ENCODE results near the gene SLC41A3. TPM values are rescaled to one million over a fixed set of nuclear protein-coding genes. Genes with fewer than 3 reads are reported as not detected.

The SLC41A3 gene
- total and polyA plus RNA-seq, 2 of the 4 experiments (the other 2 are of a cell fraction) = 30.5 to 43.5 TPM

DNA sequence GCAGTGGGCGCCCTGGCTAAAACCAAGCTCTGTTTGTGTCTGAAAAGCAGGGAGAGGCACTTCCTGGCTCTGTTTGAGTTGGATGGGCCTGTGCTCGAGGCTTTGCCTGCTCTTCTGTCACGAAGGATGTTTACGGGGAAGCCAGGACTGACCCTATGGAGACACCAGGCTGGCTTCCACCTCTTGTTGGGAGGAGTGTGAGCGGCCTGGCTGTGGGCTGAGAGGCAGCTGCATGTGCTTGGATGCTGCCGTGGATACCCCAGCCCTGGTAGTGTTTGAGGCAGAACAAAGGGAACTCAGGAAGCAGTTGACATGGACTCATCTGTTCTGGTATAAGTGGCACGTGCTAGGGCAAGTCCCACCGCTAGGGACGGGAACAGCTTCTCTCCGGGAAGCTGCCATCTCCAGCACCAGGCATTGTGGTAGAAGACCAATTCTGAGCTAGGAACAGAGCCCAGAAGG is 17.6 kb upstream of the SLC41A3 start:
- Histone ChIP-seq H2AFZ (replicated peaks; ENCODE audit: low read length, poor library complexity) (no peak overlapping the region), H2BK5ac (ENCODE audit: low read depth, low read length, poor library complexity, severe bottlenecking) (no peak overlapping the region), H4K91ac (ENCODE audit: insufficient read depth, low read depth, low read length) (no peak overlapping the region), H3K23ac (ENCODE audit: low read depth, low read length) (no peak overlapping the region), H3K56ac (ENCODE audit: extremely low read depth, insufficient read depth, low read length) (no peak overlapping the region), H2BK120ac (ENCODE audit: low read depth, low read length) (no peak overlapping the region), H4K20me1 (ENCODE audit: insufficient read depth, low read length) (no peaks in the 10 kb centered on the region), H3K79me1 (ENCODE audit: low read depth in 1 of 2, low read length in 2 of 2) (no peaks in the 10 kb centered on the region), H3K27ac (ENCODE audit: insufficient read depth, low read length) (no peak overlapping the region), H3K27me3 (ENCODE audit: control insufficient read depth, insufficient read depth, low read length) (no peaks in the 10 kb centered on the region; the same call in 1 of the 2 replicates), H3K4me1 (ENCODE audit: control insufficient read depth, insufficient read depth, low read length) (peaks cover 10% of the 10 kb centered on the region), H3K4me2 (ENCODE audit: low read depth, low read length) (no peak overlapping the region), H3K4ac (ENCODE audit: low read depth, low read length) (no peak overlapping the region), H2AK5ac (ENCODE audit: low read depth, low read length) (no peak overlapping the region), H2BK20ac (ENCODE audit: low read depth, low read length) (no peak overlapping the region), H3K4me3 (ENCODE audit: insufficient read depth, low read depth, low read length) (no peak overlapping the region), H4K5ac (ENCODE audit: low read depth, low read length) (no peak overlapping the region), H3K14ac (replicated peaks; ENCODE audit: low read depth, low read length) (no peak overlapping the region), H3K9me1 (ENCODE audit: insufficient read depth, low read length) (peaks cover 6% of the 10 kb centered on the region; the same call in 1 of the 2 replicates), H3K9me3 (ENCODE audit: control insufficient read depth, insufficient read depth, low read length) (no peaks in the 10 kb centered on the region), H3K36me3 (ENCODE audit: control insufficient read depth, insufficient read depth, low read length) (no peaks in the 10 kb centered on the region), H3K9ac (ENCODE audit: low read depth, low read length) (no peak overlapping the region), H3K18ac (ENCODE audit: low read depth, low read length) (no peak overlapping the region), H4K8ac (ENCODE audit: low read depth in 2 of 2, low read length in 2 of 2) (no peak overlapping the region), H2BK15ac (ENCODE audit: low read depth, low read length) (no peak overlapping the region; the same call in 2 of the 3 replicates), H2AK9ac (replicated peaks; ENCODE audit: low read depth, low read length, poor library complexity) (no peak overlapping the region)
- in situ Hi-C loops (cut with MboI; ENCODE audit: low sequenced_read_pairs) = no loop called here
- no peak for TF ChIP-seq CEBPB (IDR thresholded peaks at IDR 0.05; ENCODE audit: low read depth, low read length)
- no peak for TF ChIP-seq CHD1 (IDR thresholded peaks at IDR 0.05; ENCODE audit: low read depth, low read length)
- TF ChIP-seq RAD21 (IDR thresholded peaks at IDR 0.05; ENCODE audit: low read length) = no peak
- TF ChIP-seq POLR2A (IDR thresholded peaks at IDR 0.05; ENCODE audit: low read depth, low read length) = no peak
- TF ChIP-seq MAZ (IDR thresholded peaks at IDR 0.05; ENCODE audit: borderline replicate concordance, low read depth, low read length) = no peak
- no peak for TF ChIP-seq MAFK (IDR thresholded peaks at IDR 0.05; ENCODE audit: low read depth, low read length)
- no peak for TF ChIP-seq NFE2L2 (IDR thresholded peaks at IDR 0.05; ENCODE audit: low read depth, low read length)
- TF ChIP-seq, protein P1, sequence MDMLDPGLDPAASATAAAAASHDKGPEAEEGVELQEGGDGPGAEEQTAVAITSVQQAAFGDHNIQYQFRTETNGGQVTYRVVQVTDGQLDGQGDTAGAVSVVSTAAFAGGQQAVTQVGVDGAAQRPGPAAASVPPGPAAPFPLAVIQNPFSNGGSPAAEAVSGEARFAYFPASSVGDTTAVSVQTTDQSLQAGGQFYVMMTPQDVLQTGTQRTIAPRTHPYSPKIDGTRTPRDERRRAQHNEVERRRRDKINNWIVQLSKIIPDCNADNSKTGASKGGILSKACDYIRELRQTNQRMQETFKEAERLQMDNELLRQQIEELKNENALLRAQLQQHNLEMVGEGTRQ (IDR thresholded peaks at IDR 0.05; ENCODE audit: low read depth, low read length) = no peak
- no peak for TF ChIP-seq SMC3 (IDR thresholded peaks at IDR 0.05; ENCODE audit: low read depth, low read length)
- no peak for TF ChIP-seq MXI1 (IDR thresholded peaks at IDR 0.05; ENCODE audit: borderline replicate concordance, low read depth, low read length)
- TF ChIP-seq ELK1 (IDR thresholded peaks at IDR 0.05; ENCODE audit: borderline replicate concordance, low read depth, low read length) = no peak
- TF ChIP-seq BHLHE40 (IDR thresholded peaks at IDR 0.05; ENCODE audit: low read depth, low read length) = no peak
- TF ChIP-seq CTCF (conservative IDR thresholded peaks at IDR 0.05; ENCODE audit: low read depth, low read length) = no peak
- no peak for ATAC-seq (ENCODE audit: low read depth)
- CTCF ChIA-PET = no interaction called here
- BruUV-seq (replicated peaks) = no TSS peak
- DNase-seq = no peak
- dilution Hi-C loops (cut with HindIII; ENCODE audit: low sequenced_read_pairs, unreplicated experiment) = no loop called here
- POLR2A ChIA-PET (ENCODE audit: unreplicated experiment) = no interaction called here
- intact Hi-C loops (cut with micrococcal nuclease) = no loop called here
- 89% methylated on average over 3 of the region's 10 CpGs; no CpG with 5 or more reads in 1 of the 2 experiments for whole genome bisulfite sequencing, 2 experiments (ENCODE audit: extremely low coverage in 2 of 2, insufficient read length in 1 of 2)

Measured in IMR-90 (cell line).